HEK293T (cell line): ENCODE results near the gene ISLR.

Experiments
- ARNT ChIP-seq: fragments of 450-650 bp; IDR thresholded peaks from 2 replicates; pipeline ENCODE4 v1.6.1; 2017; ENCODE audit warnings: mild to moderate bottlenecking
- BHLHE40 ChIP-seq: fragments of 450-650 bp; IDR thresholded peaks from 2 replicates; pipeline ENCODE4 v1.6.1; 2016; ENCODE audit warnings: mild to moderate bottlenecking, moderate library complexity, borderline replicate concordance
- ELF4 ChIP-seq: fragments of 450-650 bp; IDR thresholded peaks from 2 replicates; pipeline ENCODE4 v1.6.1; 2017; ENCODE audit warnings: antibody characterized with exemption
- FOXM1 ChIP-seq: fragments of 450-650 bp; IDR thresholded peaks from 2 replicates; pipeline ENCODE4 v1.6.1; 2017; ENCODE audit warnings: mild to moderate bottlenecking, borderline replicate concordance
- L3MBTL2 ChIP-seq: fragments of 450-650 bp; conservative IDR thresholded peaks from 2 replicates; pipeline ENCODE4 v1.6.1; 2016; ENCODE audit warnings: mild to moderate bottlenecking
- NFRKB ChIP-seq: fragments of 450-650 bp; IDR thresholded peaks from 2 replicates; pipeline ENCODE4 v1.6.1; 2016; ENCODE audit warnings: mild to moderate bottlenecking, moderate library complexity
- PKNOX1 ChIP-seq: fragments of 450-650 bp; IDR thresholded peaks from 2 replicates; pipeline ENCODE4 v1.6.1; 2016
- SP1 ChIP-seq: fragments of 450-650 bp; IDR thresholded peaks from 2 replicates; pipeline ENCODE4 v1.6.1; 2017
- SUZ12 ChIP-seq: fragments of 450-650 bp; IDR thresholded peaks from 2 replicates; pipeline ENCODE4 v1.6.1; 2016; ENCODE audit warnings: mild to moderate bottlenecking
- TARDBP ChIP-seq: fragments of 450-650 bp; IDR thresholded peaks from 2 replicates; pipeline ENCODE4 v1.6.1; 2016
- ZNF384 ChIP-seq: fragments of 450-650 bp; IDR thresholded peaks from 2 replicates; pipeline ENCODE4 v1.6.1; 2016

GRCh38 chr15:74159773-74160172 lies 13.7 kb upstream of the ISLR start:
- TF ChIP-seq BHLHE40 (no peak), SUZ12 (no peak), FOXM1 (no peak), ARNT (no peak), NFRKB (no peak), SP1 (no peak), PKNOX1 (no peak), ZNF384 (no peak), ELF4 (no peak), TARDBP (no peak), L3MBTL2 (no peak)
